KMS-11 (cell line): ENCODE data around the gene GPX2.

Experiments used
- H2AFZ ChIP-seq: fragments of 200-600 bp; sonication (generic); 2 replicates; pipeline ENCODE4 v1.6.1; 2016; ENCODE audit warnings: antibody characterized with exemption, mixed run types, low read depth
- H3K27ac ChIP-seq: fragments of 200-600 bp; sonication (generic); 2 replicates; pipeline ENCODE4 v1.6.1; 2016; ENCODE audit warnings: mild to moderate bottlenecking, mixed run types
- H3K27me3 ChIP-seq: fragments of 200-600 bp; sonication (generic); 2 replicates; pipeline ENCODE4 v1.6.1; 2017; ENCODE audit warnings: mild to moderate bottlenecking, low read depth, mixed run types, moderate library complexity; ENCODE audit not compliant: insufficient read depth
- H3K36me3 ChIP-seq: fragments of 200-600 bp; sonication (generic); 2 replicates; pipeline ENCODE4 v1.6.1; 2017; ENCODE audit warnings: mild to moderate bottlenecking, mixed run types; ENCODE audit not compliant: insufficient read depth
- H3K4me1 ChIP-seq: fragments of 200-600 bp; sonication (generic); 2 replicates; pipeline ENCODE4 v1.6.1; 2016; ENCODE audit warnings: mild to moderate bottlenecking, low read depth, mixed run types; ENCODE audit not compliant: poor library complexity, severe bottlenecking
- H3K4me2 ChIP-seq: fragments of 200-600 bp; sonication (generic); 2 replicates; pipeline ENCODE4 v1.7.0; 2016; ENCODE audit warnings: mild to moderate bottlenecking, mixed run types
- H3K4me3 ChIP-seq: fragments of 200-600 bp; sonication (generic); IDR thresholded peaks from 2 replicates; pipeline ENCODE4 v1.6.1; 2017; ENCODE audit warnings: low read depth, low read length, mixed read lengths; ENCODE audit not compliant: insufficient read depth
- H3K79me2 ChIP-seq: fragments of 200-600 bp; sonication (generic); 2 replicates; pipeline ENCODE4 v1.6.1; 2016; ENCODE audit warnings: low read depth, mixed run types; ENCODE audit not compliant: insufficient read depth
- H3K9ac ChIP-seq: fragments of 200-600 bp; sonication (generic); 2 replicates; pipeline ENCODE4 v1.6.1; 2016; ENCODE audit warnings: mild to moderate bottlenecking, mixed run types
- H4K20me1 ChIP-seq: fragments of 200-600 bp; sonication (generic); 2 replicates; pipeline ENCODE4 v1.6.1; 2016; ENCODE audit warnings: mild to moderate bottlenecking, mixed run types; ENCODE audit not compliant: insufficient read depth
- TF ChIP-seq, protein P1 (sequence below): fragments of 200-600 bp; sonication (generic); conservative IDR thresholded peaks from 2 replicates; pipeline ENCODE4 v1.6.1; 2017; ENCODE audit warnings: low read depth, mild to moderate bottlenecking, antibody characterized with exemption, low read length, moderate library complexity, mixed read lengths

GPX2 gene

DNA sequence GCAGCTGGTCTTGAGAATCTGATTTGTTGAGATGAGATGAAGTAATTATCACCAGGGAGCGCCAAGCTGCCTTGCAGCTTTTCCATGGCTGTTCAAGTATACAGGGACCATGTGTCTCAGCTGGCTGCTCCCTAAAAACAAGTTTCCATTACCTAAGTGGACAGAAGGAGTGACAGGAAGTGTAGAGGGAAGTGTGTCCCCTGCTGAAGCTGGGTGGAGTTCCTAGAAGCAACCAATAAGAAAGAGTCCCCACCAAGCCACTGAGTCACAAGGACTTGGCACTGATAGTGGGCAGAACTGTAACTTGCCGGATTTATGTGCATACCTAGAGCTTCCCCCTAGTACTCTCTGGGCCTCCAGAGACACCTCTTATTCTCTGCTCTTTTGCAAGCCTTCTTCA is 1.5 kb upstream of the GPX2 start:
- Histone ChIP-seq H3K9ac (no peak overlapping the region), H3K27ac (no peak overlapping the region), H3K27me3 (no peaks in the 10 kb centered on the region), H3K4me3 (no peak overlapping the region), H3K4me2 (no peak overlapping the region), H4K20me1 (no peaks in the 10 kb centered on the region), H3K36me3 (no peaks in the 10 kb centered on the region), H3K4me1 (peaks cover under 1% of the 10 kb centered on the region), H3K79me2 (no peaks in the 10 kb centered on the region), H2AFZ (no peak overlapping the region)
- TF ChIP-seq, protein P1, sequence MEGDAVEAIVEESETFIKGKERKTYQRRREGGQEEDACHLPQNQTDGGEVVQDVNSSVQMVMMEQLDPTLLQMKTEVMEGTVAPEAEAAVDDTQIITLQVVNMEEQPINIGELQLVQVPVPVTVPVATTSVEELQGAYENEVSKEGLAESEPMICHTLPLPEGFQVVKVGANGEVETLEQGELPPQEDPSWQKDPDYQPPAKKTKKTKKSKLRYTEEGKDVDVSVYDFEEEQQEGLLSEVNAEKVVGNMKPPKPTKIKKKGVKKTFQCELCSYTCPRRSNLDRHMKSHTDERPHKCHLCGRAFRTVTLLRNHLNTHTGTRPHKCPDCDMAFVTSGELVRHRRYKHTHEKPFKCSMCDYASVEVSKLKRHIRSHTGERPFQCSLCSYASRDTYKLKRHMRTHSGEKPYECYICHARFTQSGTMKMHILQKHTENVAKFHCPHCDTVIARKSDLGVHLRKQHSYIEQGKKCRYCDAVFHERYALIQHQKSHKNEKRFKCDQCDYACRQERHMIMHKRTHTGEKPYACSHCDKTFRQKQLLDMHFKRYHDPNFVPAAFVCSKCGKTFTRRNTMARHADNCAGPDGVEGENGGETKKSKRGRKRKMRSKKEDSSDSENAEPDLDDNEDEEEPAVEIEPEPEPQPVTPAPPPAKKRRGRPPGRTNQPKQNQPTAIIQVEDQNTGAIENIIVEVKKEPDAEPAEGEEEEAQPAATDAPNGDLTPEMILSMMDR: no peak

DNA sequence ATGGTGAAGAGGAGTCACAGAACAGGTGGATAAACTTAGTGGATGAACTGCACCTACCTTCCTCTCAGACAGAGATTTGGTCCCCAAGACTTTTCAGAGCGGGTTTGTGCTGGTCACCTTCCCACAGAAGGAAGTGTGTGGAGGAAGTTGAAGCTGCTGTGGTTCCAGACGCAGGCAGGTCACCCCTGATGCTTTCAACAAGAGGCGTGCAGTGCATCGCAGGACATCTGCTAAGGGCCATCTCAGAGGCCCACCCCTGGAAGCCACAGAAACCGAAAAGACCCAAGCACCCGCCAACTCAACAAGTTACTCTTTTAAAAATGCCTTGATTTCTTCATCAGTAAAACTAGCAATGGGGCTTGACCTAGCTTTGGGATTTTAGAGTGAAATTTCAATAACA is 1.0 kb upstream of the GPX2 start:
- Histone ChIP-seq H4K20me1 (no peaks in the 10 kb centered on the region), H3K27ac (no peak overlapping the region), H3K27me3 (no peaks in the 10 kb centered on the region), H2AFZ (no peak overlapping the region), H3K4me3 (no peak overlapping the region), H3K9ac (no peak overlapping the region), H3K4me2 (no peak overlapping the region), H3K36me3 (no peaks in the 10 kb centered on the region), H3K79me2 (no peaks in the 10 kb centered on the region), H3K4me1 (peaks cover 5% of the 10 kb centered on the region)
- TF ChIP-seq, protein P1: no peak

DNA sequence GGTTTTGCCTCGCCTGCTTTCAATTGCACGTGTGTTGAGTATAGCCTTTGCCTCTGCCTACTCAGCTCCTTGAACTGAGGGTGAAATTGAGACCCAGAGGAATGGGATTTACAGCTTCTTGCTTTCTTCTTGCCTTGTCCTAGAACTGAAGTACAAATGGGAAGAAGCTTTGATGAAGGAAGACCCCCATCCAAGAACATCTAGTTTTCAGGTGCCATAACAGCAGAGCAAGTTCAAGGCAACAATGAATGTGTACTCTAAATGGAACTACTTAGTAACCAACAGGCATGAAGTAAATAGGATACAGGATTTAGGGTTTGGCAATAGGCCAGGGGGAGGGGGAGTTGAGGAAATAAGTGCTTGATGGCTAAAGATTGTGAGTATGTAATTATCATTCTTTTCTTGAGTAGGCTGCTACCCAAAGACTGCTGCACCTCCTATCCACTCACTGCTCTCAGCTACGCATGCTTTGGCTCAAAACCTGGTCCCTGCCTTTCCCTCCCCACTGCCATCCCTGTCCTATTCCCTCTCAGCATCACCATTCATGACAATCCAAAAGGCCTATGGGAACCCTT is 2.1 kb downstream of the GPX2 start:
- TF ChIP-seq, protein P1: no peak
- Histone ChIP-seq H3K27ac (no peak overlapping the region), H4K20me1 (no peaks in the 10 kb centered on the region), H2AFZ (no peak overlapping the region), H3K4me1 (peaks cover 37% of the 10 kb centered on the region), H3K9ac (no peak overlapping the region), H3K36me3 (no peaks in the 10 kb centered on the region), H3K4me2 (no peak overlapping the region), H3K4me3 (no peak overlapping the region), H3K79me2 (0 out of 2 replicates have a peak, but pooled peaks cover 6% of the 10 kb centered on the region), H3K27me3 (no peaks in the 10 kb centered on the region)

DNA sequence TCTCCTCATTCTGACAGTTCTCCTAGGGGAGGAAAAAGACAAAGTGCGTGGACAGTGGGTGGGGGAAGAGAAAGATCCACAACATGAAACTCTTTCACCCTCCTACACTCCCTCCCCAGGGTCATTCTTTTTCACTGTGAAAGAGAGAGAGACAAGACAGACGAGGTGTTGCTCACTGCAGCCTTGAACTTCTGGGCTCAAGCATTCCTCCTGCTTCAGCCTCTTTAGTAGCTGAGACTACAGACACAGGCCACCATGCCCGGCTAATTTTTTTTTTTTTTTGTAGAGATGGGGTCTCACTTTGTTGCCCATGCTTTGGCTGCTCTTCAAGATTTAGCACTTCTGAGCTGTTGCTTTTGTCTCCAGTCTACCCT is 2.7 kb downstream of the GPX2 start:
- H3K36me3 ChIP-seq: no peaks in the 10 kb centered on the region
- H3K27me3 ChIP-seq: no peaks in the 10 kb centered on the region
- no peak overlapping the region for H3K4me3 ChIP-seq
- no peak overlapping the region for H3K27ac ChIP-seq
- peaks cover 43% of the 10 kb centered on the region for H3K4me1 ChIP-seq
- H3K79me2 ChIP-seq: 0 out of 2 replicates have a peak, but pooled peaks cover 6% of the 10 kb centered on the region
- no peak overlapping the region for H3K4me2 ChIP-seq
- H2AFZ ChIP-seq: no peak overlapping the region
- no peak overlapping the region for H3K9ac ChIP-seq
- H4K20me1 ChIP-seq: no peaks in the 10 kb centered on the region
- TF ChIP-seq, protein P1: no peak
